GM19099 (cell line): Measurements from ENCODE around the gene PSMD6.

ENCODE experiments used
- POLR2A ChIP-seq: IDR thresholded peaks from 3 replicates; pipeline ENCODE4 v1.6.1; 2011; ENCODE audit warnings: low read depth; ENCODE audit not compliant: insufficient read length; ENCODE audit errors: extremely low read depth

The PSMD6 gene

DNA sequence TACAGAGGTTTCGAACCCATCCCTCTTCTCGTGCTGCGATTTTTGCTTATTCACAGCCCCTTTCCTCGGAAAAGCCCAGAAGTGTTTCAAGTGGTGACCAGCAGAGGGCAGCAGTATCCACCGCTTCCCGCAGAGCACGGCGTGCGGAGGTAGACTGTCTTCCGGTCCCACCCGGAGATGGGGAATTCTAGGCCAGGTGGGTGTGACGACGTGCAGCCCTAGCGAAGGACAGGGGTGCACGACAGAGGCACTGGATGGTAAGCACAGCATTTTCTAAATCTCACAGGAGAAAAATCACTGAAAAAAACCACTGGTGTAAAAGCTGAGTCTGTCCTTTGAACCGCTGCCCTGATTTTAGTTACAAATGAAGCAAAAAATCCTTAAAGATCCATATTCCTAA lies 7.4 kb upstream of the PSMD6 start:
- TF ChIP-seq POLR2A = no peak

DNA sequence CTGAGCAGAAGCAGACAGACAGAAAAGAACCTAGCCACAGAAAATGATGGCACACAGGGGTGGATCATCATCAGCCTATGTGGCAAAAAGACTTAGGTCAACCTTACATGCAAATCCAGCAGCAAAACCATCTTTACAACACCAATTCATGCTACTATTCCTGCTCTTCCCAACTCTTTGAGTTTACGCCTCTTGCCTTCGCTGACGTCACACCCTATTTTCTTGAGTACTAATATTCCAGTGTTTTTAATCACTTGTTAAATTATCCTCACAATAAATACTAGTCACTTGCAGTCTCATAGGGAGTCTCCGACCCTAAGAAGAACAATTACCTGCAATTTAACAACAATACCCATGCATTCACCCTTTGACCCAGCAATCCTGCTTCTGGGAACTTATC lies 6.0 kb upstream of the PSMD6 start:
- TF ChIP-seq POLR2A = no peak

DNA sequence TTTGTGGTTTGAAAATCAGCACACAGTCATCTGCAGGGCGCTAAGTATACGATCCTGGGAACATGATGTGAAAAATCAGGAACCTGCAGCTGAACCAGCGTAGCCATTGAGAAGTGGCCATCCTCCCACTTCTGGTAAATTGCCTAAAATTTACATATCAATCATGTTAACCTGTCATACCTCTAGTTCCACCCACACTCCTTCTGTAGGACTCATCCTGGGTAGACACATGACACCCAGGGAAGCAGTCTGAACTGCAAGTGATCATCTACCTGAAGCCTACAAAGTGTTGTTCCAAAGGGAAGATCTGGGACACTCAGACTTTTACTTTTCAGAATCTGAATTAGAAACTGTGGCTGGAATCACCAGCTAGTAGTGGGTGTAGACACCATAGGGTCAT lies 5.5 kb upstream of the PSMD6 start:
- TF ChIP-seq POLR2A = no peak

DNA sequence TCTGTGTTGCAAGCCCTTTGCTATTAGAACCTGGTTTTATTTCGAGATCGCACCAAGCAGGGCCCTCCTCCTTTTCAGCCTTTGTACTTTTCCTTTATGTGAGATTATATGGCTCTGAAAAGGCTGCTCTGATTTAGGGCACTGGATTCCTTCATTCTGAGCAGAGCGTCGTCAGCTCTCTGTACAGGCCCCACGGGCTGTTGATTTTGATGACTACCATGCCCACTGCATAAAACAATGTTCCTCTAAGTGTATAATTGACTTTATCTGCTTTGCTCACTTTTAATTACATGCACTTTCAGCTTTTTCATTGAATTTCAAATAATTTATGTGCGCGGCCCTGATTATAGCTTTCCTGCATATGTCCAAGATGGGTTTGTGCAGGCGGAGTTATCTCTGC lies 4.4 kb upstream of the PSMD6 start:
- TF ChIP-seq POLR2A = no peak

DNA sequence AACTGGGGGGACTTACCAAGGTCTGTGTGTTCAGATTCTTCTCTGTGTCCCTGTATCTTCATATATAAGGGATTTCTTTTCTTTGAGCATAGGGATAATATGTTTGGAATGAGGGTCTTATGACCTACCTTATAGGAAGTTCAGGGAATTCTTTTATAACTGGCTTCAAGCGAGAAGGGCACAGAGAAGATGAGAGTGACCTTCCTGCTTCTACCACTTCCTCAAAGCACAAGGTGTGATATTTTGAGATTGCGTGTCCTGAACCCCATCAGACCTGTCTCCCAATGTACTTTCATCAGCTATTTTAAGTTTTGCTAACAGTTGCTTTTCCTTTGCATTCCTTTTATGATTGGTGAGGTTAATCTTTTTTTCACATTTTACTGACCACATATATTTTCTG lies 3.1 kb upstream of the PSMD6 start:
- no peak for TF ChIP-seq POLR2A

DNA sequence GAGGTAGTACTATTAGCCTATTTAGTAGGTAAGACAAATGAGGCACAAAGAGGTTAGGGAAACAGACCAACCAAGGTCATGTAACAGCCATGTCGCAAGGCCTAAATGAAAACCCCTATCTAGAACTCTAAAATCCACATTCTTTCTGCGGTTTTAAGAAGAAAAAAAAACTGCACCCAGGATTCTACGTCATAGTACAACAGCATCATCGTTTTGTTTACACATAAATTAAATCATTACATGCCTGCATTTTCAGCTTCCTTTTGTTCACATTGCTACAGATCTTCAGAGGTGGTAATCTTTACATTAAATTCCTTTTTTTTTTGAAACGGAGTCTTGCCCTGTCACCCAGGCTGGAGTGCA lies 548 bp upstream of the PSMD6 start:
- TF ChIP-seq POLR2A = no peak

DNA sequence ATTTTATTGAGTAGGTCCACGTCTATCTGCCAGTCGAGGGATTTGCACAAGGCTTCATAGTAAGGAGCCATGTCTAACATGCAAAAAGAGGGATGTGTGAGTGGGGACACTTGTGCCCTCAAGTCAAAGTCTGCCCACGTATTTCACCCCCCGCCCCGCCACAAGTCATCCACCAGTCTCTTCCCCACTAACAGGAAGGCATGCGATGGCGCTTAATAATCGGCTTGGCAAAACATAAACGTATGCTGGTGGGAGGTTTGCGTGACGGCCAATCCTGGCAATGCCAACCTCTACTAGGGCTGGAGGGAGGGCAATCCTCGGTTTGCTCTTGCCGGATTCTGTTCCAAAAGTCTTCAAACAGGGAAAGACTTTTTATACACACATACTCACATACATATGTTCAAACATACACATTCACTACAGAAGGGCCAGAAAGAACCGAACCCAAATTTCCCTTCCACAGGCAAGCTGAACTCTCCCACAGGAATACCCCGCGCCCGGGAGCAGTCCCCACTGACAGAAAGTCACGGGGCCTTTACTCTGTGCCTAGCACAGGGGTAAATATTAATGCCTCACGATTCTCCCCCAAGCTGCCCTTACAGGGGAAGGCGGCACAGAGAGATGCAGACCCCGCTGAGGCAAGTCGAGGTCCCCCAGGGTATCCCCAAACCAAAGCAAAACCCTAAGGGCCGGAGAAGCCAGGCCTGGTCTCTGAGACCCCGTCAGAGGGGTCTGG lies 675 bp downstream of the PSMD6 start:
- no peak for TF ChIP-seq POLR2A

DNA sequence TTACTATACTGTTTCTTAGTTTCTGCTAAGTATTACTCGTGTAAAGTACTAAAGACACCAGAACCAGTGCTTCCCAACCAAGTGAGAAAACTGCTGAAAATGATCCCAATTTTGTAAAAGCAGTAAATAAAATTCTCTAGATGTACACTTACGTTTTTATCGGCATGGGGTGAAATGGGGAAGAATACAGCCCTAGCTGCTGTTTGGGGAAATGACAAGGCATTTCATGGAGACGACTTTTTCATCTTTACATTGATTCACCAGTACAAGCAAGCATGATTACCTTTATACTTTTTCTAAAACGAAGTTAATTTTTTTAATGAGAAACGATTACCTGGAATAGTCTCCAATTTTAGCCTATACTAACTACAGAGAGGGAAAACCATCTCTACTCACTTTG lies 1.4 kb downstream of the PSMD6 start:
- no peak for TF ChIP-seq POLR2A

DNA sequence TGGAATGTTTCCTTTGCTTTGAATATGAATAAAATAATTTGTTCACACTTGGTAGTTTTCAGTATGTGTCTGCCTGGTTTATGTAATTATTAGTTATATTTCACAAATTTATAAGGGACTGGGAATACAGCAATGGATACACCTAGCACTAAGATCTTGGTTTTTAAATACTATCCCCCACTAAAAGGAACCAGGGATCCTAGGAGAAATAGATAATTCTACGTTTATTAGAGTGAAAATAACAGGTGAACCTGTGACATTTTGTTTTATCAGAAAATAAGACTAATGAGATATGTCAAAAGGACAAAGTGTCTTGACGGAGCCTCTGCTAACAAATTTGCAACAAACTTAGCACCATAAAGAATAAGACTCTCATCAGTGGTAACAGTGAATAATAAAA lies 3.4 kb downstream of the PSMD6 start:
- TF ChIP-seq POLR2A = no peak

DNA sequence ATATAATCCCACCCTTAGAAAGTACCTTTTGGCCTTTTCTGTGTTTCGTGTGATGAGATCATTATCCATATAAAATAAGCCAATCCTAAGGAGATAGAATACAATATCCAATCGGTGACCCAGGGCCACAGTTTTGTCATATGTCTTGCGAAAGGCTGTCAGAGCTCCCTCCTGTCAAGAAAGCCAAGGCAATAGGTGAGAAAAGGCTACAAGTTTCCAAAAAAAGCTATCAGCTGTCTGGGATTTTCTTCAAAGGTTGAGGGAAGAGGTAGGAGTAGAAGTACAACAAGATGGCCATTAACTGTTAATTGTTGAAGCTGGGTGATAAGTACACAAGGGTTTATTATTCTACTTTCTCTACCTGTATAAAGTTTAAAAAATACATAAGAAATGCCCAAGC lies 4.0 kb downstream of the PSMD6 start:
- TF ChIP-seq POLR2A = no peak

DNA sequence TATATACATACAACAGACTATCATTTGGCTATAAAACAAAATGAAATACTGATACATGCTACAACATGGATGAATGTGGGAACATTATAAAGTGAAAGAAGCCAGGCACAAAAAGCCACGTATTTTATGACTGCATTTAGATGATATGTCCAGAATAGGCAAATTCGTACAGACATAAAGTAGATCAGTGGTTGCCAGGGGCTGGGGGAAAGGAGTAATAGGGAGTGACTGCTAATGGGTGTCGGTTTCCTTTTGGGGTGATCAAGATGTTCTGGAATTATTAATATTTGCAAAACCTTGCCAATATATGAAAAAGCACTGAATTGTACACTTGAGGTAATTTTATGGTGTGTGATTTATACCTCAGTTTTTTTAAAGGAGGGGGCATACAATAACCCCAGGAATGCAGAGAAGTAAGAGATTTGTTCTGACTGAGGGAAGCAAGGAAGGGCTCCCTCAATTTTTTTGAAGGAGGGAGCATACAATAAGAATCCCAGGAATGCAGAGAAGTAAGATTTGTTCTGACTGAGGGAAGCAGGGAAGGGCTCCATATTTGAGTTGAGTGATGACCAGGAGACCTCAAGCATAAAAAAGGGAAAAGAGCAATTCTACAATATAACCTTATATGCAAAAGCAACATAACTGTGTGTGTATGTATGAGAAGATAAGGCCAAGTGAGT lies 6.2 kb downstream of the PSMD6 start:
- TF ChIP-seq POLR2A = no peak

DNA sequence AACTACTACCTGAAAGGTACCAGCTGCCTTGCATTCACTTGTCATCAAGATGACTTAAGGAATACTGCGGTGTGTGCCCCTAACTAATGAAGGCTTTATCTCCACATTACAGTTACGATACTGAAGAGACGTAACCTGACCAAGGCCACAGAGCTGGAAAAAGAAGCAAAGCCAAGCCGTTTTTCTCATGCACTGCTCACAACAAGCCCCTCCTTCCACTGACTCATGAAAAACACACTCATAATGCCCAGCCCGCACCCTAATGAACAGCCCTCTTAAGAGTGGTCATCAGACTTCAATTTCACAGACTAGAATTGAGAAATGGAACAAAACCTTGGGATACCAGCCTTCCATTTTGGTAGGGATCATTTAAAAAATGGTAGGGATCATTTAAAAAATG lies 11.6 kb downstream of the PSMD6 start:
- TF ChIP-seq POLR2A = no peak

DNA sequence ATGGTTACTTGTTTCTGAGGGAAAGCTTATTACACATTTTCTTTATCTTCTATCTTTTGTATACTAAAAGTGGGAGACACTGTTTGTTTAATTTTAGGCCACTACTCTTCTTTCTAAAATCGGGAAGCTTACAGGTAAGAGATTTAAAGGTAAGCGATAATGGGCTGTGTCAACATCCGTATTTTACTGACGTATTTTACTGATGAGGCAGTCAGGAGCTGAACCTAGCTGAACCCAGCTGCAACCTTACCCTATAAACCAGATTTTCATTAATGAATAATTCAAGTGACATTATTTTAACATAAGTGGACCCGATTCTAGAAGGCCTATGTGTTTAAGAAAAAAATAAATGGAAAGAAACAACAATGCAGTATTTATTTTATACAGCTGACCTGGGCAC lies 13.1 kb downstream of the PSMD6 start:
- no peak for TF ChIP-seq POLR2A

DNA sequence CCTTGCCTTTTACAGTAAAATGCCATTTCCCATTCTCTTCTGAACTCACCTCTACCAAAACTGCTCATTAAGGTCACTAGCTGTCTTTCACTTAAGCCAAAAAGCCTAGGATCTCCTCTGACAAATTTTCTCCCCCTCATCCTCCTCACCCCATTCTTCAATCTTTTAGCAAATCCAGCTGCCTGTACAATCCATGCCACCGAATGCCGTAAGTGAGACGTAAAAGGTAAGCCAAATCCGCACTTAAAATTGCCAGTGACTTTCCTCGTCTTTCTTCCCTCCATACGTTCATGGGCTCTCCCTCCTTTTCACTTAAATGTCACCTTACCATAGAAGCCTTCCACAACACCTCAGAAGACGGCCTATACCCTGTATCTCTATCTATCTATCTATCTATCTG lies 13.8 kb downstream of the PSMD6 start:
- no peak for TF ChIP-seq POLR2A

DNA sequence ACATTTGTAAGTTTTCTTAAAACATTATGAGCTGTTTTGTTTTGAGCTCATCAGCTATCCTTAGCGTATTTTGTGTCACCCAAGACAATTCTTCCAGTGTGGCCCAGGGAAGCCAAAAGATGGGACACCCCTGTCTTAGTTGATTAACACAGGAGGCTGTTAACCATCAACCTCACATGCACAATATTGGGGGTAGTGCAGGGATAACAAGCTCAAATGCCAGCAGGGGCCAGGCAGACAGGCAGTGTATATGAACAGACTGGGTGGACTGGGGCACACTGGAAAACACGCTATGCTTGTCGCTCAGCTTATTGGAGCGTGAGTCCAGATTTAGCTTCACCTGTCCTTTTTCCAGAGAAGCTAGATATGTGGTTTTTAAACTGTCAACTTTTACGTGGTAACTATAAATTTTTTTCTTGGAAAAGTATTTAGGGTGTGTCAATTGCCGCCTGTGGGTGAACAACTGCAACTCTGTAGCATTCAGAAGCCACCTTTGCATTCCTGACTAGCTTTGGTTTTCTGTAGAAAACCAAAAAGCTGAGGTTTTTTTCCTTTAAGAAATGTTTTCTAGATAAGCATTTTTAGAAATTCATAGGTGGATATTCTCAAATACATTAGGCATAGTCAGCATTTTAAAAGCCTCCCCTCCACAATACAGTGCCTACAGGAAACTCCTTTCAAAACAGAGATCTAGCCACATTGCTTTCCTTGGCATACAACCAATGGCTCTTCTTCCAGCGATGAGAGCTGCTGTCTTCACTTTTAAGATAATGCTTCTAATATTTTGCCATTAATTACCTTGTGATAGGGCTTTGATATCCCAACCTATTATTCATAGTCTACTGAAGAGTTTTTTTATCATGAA lies 14.6 kb downstream of the PSMD6 start:
- TF ChIP-seq POLR2A = no peak

DNA sequence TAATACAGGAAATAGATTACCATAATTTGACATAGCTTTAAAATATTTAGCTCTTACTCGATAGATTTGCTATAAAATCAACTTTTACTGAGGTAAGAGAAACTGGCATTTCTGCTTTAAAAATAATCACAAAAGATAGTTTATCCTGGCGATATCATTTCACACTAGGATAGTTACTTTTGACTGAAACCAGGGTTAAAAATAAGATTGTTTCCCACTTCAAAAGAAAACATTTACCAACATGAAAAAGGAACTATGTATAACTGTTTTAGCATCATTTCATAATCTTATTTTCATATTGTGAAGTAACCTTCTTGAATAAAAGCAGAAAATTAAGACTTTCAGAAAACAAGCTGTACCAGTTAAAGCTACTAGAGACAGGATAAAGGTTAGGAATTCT lies 15.3 kb downstream of the PSMD6 start:
- TF ChIP-seq POLR2A = no peak
